RCC 7860 (cell line): ENCODE data around the gene RALGDS.
A peak's percentile ranks its signal among the peaks of the same experiment; 100 is the strongest.

ENCODE experiments used
- DNase-seq: peaks from one replicate; pipeline ENCODE4 v3.0.0-alpha.2; 2015; ENCODE audit warnings: low spot score
- FAIRE-seq: peaks from 2 replicates; lab custom pipeline; 2012; peaks lifted over from hg19 to GRCh38; lab: Jason Lieb, UNC

The RALGDS gene

GRCh38 chr9:133137451-133138231, 16.6 kb upstream of the RALGDS start:
- FAIRE-seq (no peak), DNase-seq (no peak)

- peak; percentile 98 for DNase-seq
- peak; percentile 93 for FAIRE-seq
Observed at GRCh38 chr9:133135146-133135745, 14.2 kb upstream of the RALGDS start.

DNA sequence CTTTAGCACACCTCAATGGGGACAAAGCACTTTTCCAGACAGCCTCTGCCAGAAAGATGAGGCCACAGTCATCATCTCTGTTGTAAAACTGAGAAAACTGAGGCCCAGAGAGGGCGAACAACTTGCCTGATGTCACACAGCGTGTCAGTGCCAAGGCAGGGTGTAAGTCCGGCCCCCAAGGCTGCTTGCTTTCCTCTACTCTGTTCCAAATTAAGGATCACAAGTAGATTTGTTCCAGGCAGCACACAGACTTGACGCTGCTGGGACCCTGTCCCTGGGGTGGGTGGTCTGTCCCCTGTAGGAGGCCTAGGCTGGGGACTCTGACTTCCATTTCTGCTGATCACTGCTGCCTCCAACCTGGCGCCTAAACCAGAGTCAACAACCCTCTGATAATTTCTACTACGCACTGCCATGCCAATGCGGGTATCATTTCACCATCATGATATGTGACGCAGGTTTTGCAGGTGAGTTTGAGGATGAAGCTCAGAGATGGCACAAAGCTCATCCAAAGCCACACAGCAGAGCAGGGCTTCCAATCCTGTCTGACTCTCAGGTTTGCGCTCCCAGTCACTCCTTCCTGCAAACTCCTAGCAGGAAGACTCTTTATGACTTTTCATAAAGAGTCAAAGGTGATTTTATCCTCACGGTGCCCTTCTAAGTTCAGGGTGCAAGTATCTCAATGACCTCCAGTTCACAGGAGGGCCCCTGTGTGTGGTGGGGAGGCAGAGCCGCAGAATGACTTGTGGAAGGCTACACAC, 13.5 kb upstream of the RALGDS start:
- DNase-seq (peak; percentile 60), FAIRE-seq (no peak)

DNA sequence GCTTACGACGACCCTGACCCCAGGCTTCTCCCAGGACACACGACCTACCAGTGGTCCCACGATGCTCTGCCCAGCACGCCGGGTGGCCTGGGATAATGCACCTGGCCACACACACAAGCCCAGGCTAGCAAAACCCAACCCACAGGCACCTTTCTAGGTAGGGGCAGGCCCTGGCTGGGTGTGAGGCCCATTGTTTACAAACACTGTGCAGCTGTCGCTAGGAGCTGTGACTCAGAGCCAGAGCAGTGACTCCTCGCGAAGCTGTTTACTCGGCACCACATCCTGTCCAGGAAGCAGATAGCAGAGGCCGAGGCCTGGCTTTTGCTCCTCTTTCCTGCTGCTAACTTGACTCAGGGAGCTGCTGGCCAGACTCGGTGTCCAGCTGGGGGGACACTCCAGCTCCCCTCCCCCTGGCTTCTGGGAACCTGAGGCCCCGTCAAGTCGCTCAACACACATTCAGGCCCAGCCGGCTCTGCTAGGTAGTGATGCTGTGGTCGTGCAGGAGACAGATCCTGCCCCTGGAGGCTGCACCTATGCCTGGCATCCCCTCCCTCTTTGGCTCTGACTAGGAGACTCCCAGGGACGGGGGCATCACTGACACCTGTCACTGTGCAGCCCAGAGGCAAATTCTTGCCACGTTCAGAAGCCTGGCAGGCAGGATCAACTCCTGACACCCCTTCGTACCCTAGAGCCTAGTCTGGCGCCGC, 12.8 kb upstream of the RALGDS start:
- DNase-seq, result peak; percentile 98
- FAIRE-seq, result peak; percentile 84

DNA sequence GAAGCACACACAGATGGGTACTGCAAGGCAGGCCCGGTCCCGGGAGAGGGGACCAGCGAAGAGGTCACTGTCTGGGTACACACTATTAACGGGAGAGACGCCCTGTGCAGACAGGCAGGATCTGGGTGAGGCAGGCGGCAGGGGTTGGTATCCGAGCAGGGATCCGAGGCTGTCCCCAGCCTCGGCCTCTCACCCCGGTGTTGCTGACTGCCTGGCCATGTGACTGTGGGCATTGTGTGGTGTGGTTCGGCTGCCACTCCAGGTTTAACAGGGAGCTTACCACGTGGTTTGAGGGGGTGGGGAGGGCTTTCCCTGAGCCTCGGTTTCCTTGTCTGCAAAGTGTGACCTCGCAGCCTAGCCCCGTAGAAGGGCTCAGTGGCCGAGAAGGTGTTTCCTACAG, 11.1 kb upstream of the RALGDS start:
- DNase-seq, result no peak
- FAIRE-seq, result no peak

DNA sequence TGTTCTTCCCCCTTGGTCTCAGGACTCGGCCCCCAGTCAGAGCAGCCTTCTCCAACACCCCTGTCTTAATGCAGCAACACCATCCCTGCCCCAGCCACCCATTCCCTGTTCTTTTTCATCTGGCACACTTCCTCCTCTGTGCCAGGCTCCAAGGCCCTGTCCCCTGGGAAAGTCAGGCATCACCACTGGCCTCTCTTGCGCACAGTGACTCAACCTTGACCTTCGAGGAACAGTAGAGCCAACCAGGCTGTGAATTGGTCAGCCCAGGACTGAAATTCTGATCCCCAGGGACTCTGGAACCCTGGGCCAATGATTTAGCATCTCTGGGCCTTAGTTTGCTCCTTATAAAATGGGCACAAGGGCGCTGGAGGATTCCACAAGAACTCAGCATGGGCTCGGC, 10.5 kb upstream of the RALGDS start:
- no peak for DNase-seq
- no peak for FAIRE-seq

DNA sequence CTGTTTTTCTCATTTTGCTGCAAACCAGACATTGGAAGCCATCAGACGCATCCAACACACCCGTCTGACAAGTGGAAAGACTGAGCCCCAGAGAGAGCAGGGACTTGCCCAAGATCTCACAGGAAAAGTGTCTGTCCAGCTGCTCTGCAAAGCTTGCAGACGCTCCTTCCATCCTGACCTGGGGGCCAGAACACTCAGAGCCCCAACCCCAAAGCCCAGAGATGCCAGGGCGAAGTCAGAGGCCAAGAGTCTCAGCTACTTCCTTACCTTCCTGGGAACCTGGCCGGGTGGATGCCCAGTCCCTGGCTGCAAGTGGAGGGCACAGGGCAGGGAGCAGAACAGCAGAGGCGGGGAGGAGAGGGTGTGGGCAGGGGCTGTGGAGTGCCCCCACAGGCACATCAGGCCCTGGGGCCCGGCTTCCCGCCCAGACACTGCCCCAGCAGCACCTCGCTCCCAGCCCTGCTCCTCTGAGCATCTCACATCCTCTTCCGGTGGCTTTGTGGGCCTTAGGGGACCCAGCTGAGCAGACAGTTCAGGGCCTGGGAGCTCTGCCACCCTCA, 9.7 kb upstream of the RALGDS start:
- DNase-seq (no peak), FAIRE-seq (no peak)

GRCh38 chr9:133129001-133129795, 8.2 kb upstream of the RALGDS start:
- no peak for DNase-seq
- no peak for FAIRE-seq

DNA sequence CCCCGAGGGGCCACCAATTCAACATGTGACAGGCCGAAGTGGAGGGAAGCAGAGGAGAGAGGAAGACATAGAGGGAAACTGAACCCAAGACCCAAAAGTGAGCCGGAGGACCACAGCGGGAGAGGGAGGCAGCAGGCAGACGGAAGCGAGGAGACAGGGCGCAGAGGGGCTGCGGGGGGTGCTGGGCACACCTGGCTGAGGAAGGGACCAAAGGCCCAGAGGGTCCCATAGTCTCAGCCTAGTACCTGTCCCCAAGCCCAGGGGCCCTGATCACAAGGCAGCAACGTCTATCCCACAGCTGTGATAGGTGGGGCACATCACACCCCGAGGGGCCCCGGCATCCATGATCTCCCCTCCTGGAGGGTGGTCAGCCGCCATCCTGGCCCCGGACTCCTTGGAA, 7.1 kb upstream of the RALGDS start:
- FAIRE-seq (no peak), DNase-seq (no peak)

DNA sequence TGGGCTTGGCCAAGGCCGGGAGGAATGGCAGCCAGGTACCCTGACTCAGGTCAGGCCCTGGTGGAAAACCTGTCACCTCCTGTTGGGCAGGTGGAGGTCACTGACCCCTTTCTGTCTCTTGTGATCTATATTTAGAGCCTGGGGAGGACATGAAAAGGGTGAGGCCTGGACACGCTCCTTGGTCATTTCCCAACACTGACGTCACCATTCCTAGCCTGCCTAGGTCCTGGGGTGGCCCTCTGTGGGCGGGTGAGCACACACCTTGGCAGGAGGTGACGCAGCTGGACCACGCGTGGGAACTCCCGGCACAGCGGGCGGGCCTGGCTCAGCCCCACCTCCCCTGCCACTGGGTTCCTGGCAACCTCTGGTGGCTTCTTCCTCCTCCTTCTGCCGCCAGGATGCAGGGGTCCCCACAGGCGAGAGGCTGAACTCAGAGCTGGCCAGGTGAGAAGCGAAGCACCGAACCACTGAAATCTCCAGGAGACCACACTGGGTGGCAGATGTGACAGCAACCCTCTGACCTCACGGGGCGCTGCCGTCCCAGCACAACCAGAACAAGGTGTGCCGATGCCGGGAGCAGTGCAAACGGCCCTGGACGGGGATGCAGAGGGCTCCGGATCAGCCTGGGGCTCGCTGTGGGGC, 6.4 kb upstream of the RALGDS start:
- DNase-seq, result no peak
- FAIRE-seq, result no peak

DNA sequence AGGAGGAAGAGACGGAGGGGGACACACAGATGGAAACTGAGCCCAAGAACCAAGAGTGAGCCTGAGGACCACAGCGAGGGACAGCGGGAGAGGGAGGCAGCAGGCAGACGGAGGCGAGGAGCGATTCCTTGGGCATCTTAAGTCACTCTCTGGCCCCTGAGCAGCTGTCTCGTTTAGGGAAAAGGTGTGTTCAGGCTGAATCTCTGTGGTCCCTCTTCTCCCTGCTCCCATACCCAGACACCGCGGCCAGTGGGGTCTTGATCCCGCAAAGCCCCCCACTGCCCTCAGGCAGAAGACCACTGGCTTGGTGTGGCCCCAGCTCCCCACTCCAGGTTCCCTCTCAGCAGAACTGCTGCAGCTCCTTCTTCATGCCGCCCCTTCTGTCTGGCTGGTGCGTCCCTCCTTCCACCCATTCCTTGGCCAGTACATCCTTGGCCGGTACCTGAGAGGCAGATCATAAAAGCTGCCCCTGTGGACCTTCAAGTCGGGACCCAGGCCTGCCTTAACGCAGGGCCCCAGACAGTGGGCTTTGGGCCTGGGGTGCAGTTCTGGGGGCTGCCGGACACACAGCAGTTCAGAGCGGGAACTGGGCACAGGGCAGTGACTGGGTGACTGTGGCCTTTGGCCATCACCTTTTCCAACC, 5.8 kb upstream of the RALGDS start:
- FAIRE-seq (no peak), DNase-seq (no peak)

- FAIRE-seq (no peak), DNase-seq (no peak)
Observed at GRCh38 chr9:133125941-133126696, 5.1 kb upstream of the RALGDS start.

- no peak for FAIRE-seq
- DNase-seq, result no peak
Observed at GRCh38 chr9:133124907-133125275, 3.9 kb upstream of the RALGDS start.

GRCh38 chr9:133124123-133124906, 3.3 kb upstream of the RALGDS start:
- FAIRE-seq (no peak), DNase-seq (no peak)

GRCh38 chr9:133122935-133123611, 2.0 kb upstream of the RALGDS start:
- no peak for FAIRE-seq

DNA sequence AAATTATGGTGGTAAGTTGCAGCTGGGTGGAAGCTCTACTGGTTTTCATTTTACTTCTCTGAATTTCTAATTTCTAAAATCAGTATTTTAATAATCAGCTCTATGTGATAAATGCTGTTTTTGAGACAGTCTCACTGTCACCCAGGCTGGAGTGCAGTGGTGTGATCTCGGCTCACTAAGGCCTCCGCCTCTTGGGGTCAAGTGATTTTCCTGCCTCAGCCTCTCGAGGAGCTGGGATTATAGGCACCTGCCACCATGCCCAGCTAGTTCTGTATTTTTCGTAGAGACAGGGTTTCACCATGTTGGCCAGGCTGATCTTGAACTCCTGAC, 1.5 kb upstream of the RALGDS start:
- FAIRE-seq (no peak), DNase-seq (no peak)

More at GRCh38 chr9:133122935-133123611, 2.0 kb upstream of the RALGDS start:
- DNase-seq, result no peak

DNA sequence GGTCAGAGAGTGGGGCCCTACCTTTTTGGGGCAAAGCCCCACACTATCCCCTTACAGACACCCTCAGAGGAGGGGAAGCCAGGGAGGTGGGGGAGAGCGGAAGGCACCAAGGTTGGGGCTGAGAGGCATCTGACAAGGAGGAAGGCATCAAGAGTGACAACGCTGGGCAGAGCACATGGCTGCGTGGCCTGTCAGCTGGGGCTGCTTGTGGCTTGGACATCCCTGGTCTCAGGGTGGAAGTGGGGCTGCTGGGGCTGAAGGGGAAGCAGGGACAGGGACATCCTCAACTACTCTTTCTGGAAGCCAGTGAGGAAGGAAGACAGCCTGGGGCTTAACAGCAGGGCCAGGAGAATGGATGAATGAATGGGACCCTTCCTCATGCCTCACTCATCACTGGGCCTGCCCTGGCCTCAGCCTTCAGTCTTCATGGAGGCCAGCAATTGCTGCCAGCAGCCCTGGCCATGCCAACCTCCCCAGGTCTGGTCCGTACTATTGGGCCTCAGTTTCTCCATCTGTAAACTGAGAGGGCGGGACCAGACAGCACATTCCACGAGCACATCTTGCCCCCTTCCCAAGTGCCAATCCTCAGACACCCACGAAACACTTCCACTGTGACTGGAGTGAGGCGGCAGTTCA, 993 bp upstream of the RALGDS start:
- FAIRE-seq, result no peak
- DNase-seq, result no peak
